ENCODE measurements around the gene SLC39A1.

The SLC39A1 gene

DNA sequence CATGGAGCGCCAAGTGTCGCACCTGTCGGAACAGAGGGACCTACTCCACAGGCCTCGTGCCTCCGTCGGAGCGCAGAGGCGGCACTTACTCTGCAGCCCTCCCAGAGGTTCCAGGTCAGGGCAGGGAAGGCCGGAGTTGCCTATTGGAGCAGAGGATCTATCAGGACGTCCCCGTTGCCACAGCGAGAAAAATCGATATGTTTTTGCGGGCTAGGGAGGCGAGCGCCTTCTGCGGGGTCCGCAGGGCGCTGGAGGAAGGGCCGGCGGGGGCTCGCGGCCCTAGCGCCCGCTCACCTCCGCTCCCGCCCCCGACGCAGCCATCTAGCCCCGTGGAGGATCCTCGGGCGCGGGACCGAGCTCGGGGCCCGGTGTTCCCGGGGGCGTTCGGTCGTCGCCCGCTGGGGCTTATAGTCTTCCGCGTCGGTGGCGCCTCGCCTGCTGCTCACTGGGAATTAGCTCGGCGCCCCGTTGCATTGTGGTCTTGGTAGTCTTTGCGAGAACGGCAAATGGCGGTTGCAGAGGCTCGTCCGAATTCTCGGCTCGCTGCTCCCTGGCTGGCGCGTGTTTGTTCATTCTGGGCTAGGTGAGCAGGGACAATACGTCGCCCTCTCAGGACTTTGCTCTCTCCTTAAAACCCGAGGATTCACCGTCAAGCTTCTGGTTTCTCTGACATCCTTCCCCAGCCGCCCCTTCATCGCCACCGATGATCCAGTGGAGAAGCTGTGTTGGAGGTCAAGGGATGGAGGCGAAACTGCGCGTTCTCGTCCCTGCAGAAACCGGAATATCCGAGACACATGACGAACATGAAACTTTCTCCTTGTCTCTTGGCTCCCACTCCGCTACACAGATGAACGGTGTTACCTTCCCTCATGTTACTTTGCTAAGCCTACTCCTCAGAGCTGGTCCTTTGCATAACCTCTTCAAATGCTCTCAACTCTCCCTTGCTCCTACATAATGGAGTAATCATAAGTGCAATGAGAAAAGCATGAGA is 14.2 kb upstream of the SLC39A1 start, which contains the start of gene JTB:
Gene JTB (minus strand): TSS at position 425 of the 991 bp plus-strand sequence. CDS start 422 bp downstream, at position 3.
- DNase-seq (ENCODE audit: low read depth in 2 of 2): peak; percentile 52 to 69

DNA sequence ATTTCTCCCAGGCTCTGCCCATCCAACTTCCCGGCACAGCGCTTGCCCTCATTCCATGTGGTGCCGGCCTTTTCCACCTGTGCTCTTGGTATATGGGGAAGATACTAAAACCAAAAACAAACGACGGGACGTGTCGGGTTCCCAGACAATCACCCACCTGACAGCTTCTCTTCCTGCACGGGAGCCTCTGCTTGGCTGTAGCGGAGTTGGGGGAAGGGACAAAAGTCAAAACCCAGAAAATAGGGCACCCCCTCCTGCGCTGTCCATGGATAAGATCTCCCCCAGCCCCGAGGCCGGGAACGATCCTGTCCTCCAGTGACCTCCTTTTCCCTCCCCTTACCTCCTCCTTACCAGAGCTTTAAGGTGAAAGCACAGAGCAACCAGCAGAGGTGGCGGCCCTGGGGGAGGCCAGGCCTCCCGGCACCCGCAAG is 13.5 kb upstream of the SLC39A1 start:
- no peak for DNase-seq (ENCODE audit: low read depth in 2 of 2)

DNA sequence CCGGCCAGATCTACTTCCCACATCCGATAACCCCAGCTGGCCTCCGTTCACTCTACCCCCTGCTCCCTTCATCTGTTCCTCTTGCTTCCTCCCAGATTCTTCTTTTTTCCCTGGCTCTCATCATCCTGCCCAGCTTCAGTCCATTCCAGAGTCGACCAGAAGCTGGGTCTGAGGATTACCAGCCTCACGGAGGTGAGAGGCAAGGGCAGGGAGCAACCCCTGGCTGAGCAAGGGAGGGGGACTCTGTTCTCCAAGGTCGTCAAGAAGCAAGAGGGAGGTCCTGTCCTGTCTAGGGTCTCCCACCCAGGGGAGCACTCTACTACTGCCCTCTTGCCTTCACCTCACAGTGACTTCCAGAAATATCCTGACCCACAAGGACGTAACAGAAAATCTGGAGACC is 10.2 kb upstream of the SLC39A1 start:
- no peak for DNase-seq (ENCODE audit: low read depth in 2 of 2)

DNA sequence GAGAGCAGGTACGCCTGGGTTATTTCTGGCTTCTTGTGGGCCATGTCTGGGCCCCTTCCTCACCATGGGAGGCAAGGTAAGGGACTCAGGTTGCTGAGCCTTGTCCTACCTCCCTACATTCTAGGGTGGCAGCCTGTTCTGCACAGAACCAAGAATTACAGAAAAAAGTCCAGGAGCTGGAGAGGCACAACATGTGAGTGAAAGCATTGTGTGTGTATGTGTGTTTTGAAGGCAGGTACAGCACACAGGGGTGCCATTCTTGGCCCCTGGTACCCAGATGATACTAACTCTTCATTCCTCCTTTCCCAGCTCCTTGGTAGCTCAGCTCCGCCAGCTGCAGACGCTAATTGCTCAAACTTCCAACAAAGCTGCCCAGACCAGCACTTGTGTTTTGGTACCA is 9.7 kb upstream of the SLC39A1 start:
- DNase-seq (ENCODE audit: low read depth in 2 of 2): no peak

DNA sequence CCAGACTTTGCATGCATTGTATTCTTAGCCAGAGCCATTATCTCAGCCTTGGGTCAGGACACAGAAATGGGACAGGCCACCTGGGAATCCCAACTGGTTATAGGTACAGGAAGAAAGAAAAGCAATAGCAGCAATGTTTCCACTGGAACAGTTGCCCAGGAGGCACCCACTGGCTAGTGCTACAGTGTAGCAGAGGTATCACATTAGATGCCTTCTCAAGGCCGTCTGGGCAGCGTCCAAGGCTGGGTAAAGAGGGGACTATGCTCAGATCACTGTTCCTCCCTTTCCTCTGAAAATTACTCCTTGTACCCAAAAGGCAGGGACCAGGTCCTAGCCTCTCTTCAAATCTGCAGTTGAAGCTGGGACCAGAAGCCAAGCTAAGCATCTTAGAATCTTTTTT is 7.0 kb upstream of the SLC39A1 start:
- DNase-seq (ENCODE audit: low read depth in 2 of 2): no peak

DNA sequence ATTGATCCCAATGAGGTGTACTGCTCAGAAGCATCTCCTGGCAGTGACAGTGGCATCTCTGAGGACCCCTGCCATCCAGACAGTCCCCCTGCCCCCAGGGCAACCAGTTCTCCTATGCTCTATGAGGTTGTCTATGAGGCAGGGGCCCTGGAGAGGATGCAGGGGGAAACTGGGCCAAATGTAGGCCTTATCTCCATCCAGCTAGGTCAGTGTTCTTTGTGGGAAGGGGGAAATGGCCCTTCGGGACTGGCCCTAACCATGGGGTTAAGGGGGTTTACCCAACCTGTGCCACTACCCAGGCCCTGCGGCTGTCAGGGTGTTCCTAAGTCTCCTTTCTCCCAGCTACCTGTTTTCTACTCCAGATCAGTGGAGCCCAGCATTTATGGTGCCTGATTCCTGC is 5.6 kb upstream of the SLC39A1 start:
- DNase-seq (ENCODE audit: low read depth in 2 of 2): no peak

DNA sequence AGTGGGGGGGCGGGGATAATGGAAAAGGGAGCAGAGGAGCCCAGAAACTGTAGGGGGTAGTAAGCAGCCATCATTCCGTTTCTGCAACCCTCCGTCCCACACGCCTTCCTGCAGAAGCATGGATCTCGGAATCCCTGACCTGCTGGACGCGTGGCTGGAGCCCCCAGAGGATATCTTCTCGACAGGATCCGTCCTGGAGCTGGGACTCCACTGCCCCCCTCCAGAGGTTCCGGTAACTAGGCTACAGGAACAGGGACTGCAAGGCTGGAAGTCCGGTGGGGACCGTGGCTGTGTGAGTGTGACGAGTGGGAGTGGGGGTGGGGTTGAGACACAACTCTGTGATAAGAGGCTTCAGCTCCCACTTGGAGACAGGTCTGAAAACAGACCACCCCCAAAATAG is 5.1 kb upstream of the SLC39A1 start:
- no peak for DNase-seq (ENCODE audit: low read depth in 2 of 2)

DNA sequence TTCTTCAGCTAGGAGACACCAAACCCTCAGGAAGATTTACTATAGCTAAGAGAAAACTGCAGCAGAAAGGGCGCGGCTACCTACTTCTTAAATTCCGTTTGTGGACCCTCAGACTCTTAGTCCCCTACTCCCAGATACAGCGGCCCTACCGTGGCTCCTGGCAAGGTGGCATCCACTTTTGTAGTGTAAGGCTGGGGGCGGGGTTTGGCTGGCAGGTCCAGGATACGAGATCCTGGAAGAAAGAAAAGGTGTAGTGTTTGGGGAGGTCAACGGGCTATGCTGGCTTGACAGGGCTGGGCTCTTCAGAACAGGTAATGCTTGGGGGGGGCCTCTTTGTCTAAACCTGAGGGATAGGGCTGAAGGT is 4.6 kb upstream of the SLC39A1 start:
- DNase-seq (ENCODE audit: low read depth in 2 of 2): no peak

DNA sequence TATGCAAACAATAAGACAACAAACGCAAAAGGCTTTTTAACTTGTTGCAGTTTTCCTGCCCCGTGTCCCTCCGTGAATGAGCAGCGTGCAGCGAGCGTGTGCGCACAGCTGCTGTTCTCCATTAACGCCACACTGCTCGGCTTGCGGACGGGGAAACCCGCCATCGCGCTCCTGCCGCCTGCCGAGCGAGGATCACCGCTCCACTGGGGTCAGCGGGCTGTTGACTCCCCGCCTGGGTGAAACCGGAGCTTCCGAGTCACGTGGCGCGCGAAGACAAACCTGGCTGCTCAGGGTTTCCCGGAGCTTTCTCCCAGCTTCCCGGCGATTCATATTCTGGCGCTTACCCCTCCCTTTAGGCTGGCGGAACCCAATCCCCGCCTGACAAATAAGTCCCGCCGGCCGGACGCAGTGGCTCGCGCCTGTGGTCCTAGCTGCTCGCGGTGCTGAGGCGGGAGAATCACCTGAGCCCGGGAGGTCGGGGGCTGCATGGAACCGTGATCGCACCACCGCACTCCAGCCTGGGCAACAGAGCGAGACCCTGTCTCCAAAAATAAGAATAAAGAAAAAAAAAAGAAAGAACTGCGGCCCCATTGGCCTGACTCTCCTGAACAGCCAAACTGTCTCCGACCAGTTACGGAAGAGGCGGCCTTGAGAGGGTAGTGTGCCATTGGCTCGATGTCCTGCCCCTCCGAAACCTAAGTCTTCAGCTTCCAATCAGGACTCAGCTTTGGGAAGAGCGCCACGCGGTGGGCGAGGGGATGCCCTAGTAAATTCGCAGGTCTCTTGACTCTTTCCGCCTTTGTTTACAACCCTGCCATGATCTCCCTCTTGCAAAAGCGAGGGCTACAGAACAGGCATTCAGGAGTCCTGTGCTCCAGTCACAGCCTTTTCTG is 4.0 kb upstream of the SLC39A1 start, which contains the start of gene CREB3L4:
Gene CREB3L4 (plus strand): TSS at position 796 of the 893 bp plus-strand sequence. CDS start 624 bp downstream, outside the sequence.
- peak; percentile 66 to 68 for DNase-seq (ENCODE audit: low read depth in 2 of 2)

DNA sequence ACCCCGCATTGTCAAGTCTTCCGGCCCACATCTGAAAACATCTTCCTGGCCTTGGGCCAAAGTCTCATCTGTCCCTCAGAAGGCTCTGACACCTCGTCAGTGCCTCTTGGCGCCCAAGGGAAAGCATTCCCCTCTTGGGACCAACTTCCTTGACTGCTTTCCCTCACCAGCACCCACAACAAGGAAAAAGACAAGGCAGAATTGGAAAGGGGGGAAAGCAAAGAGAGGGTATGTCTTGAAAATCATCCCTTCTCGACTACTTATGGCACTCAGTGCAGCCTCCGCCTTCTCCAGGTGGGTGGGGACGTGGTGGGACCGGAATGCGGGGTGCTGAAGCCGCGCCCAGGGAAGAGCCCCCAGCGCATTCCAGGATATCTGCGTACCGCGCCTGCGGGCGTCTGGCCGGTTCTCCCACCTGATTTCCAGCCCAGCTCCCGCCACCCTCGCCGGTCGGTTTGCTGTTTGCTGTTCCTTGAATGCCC is 554 bp upstream of the SLC39A1 start:
- no peak for DNase-seq (ENCODE audit: low read depth in 2 of 2)

DNA sequence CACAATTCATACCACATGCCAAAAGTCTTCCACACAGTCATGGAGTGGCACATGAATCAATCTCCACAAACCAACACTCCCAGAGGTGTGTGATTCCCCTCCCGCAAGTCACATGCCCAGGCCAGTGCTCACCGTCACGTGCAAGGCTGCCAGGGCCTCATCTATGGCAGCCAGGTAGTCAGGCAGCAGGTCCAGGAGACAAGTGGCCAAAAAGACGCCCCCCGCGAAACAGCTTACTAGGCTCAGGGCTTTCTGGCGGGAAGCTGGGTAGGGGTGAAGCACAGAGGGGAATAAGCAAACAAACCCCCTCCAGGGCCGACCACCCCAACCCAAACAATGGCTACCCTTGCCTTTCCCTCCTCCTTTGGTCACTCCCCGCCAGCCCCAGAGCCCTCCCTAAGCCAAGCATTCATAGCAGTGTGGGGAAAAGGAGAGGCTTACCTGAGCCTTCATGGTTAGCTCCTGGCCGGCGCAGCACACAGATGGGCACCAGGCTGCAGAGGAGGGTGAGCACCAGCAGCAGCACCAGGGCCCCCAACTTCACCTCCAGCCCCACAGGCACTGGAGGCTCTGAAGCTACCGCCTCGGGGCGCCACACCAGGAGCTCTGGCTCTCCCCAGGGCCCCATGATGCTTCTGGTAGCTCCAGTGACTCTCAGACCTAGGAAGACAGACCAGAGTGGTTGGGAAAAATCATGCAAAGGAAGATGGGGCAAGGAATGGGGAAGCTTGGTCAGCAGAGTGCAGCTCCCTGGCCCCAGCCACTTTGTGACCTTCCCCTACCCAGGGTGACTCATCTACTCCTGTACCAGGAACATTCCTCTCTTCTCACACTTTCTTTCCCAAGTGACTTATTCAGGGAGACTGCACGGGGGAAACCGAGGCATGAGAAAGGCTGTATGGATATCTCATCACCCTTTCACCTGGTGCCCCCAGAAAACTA is 978 bp downstream of the SLC39A1 start:
- DNase-seq (ENCODE audit: low read depth in 2 of 2): no peak

DNA sequence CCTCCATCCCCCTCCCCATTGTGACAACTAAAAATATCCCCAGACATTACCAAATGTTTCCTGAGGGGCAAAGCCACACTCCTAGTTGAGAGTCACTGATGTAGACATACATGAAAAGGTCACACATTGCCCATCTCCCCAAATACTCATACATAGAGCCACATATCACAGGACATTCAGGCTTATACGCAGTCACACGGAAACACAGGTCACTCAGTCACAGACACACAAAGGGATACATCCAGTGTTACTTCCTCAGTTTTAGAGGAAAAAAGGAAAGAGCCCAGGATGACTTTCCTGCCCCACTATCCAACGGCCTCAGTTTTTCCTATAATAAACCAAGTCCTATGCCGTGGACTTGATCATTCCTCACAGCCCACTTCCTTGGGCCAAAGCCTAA is 1.9 kb downstream of the SLC39A1 start:
- no peak for DNase-seq (ENCODE audit: low read depth in 2 of 2)

DNA sequence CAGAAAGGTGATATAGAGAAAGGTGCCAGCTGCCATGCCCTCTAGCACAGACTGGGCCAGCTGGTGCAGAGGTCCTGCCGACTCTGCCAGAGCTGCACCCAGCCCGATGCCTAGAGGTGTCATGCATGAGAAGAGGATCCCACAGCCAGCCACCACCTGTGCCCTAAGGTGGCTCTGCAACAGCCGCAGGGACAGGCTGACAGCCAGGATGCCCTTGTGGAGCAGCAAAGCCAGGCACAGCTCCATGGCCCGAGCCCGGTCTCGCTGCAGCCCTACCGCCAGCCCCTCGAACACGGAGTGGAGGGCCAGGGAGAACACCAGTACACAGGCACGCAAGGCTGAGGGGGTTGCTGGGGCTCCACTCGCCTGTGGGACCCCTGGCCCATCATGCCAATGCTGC is 3.1 kb downstream of the SLC39A1 start:
- DNase-seq (ENCODE audit: low read depth in 2 of 2): no peak

DNA sequence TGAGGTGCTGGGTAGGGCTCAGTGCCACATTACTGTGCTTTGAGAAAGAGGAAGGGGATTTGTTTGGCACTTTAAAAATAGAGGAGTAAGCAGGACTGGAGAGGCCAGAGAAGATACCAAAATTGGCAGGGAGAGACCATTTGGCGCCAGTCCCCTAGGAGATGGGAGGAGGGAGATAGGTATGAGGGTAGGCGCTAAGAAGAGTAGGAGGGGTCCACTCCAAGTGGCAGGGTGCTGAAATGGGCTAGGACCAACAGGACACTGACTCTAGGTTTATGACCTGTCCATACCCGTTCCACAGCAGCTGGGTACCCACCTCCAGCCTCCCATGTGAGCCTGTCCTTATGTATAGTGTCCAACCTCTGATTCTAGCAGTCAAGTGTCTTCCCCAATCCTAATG is 3.9 kb downstream of the SLC39A1 start:
- no peak for DNase-seq (ENCODE audit: low read depth in 2 of 2)

DNA sequence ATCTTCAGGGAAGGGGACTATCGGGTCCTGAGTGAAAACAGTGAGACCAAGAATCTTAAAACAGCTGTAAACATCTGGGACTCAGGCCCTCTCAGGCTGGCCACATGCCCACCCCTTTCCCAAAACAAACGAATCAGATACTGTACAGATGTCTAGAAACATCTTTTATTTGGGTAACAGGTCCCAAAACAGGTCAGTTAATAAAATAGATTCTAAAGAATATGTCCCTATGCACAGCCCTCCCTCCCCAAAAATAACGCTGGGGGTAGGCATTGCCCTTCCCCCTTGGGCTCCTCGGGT is 4.4 kb downstream of the SLC39A1 start:
- no peak for DNase-seq (ENCODE audit: low read depth in 2 of 2)

DNA sequence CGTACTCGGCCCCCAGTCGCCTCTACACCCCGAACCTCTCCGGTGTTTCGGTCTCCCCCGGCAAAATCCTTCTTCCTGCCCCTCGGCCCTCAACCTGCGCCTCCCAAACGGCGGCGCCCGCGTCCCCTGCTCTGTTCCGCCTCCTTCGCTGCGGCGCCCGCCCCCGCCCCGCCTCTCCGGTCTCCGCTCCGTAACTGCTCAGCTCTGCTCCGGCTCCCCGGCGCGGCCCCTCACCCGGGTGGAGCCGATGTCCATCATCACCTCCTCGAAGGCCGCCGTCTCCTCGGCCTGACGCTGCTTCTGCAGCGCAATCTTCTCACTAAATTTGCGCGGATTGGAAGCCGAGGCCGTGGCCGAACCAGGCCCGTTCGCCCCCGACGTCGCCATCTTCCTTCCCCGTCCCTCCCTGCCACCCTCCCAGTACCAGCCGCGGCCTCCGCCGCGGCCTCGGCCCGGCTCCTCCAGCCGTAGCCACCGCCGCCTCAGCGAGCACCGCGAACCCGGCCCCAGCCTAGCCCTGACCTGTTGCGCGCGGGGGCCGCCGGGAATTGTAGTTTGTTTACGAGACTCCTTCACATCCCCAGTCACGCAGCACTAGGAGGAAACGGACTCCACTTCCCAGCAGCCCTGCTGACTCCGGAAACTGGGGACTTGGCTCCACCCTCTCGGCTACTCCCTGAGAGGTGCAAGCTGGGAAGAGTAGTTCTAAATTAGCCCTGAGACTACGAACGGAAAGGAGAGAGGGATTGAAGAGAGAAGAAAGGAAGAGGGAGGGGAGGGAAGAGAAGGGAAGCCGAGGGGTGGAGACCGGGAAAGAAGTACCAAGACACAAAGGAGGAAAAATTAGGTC is 5.0 kb downstream of the SLC39A1 start, which contains the start of gene CRTC2:
Gene CRTC2 (minus strand): TSS at position 502 of the 850 bp plus-strand sequence. CDS start 115 bp downstream, at position 387.
- DNase-seq (ENCODE audit: low read depth in 2 of 2): peak; percentile 90 to 93

DNA sequence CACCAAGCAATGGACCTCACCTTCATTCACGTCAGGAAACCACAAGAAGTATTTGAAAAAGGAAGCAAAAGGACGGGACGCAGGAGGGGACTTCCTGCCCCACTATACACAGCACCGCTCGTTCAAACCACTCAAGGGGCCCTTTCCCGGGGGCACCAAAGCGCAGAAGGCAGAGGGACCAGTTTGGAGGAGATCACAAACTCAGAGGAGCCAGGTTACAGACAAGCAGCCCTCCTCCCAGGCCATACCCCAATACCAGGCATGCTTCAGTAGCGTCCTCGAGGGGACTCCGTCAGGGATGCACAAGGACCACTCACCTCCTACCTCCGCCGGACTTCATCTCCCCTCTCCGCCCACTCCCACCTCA is 5.6 kb downstream of the SLC39A1 start:
- DNase-seq (ENCODE audit: low read depth in 2 of 2): no peak

DNA sequence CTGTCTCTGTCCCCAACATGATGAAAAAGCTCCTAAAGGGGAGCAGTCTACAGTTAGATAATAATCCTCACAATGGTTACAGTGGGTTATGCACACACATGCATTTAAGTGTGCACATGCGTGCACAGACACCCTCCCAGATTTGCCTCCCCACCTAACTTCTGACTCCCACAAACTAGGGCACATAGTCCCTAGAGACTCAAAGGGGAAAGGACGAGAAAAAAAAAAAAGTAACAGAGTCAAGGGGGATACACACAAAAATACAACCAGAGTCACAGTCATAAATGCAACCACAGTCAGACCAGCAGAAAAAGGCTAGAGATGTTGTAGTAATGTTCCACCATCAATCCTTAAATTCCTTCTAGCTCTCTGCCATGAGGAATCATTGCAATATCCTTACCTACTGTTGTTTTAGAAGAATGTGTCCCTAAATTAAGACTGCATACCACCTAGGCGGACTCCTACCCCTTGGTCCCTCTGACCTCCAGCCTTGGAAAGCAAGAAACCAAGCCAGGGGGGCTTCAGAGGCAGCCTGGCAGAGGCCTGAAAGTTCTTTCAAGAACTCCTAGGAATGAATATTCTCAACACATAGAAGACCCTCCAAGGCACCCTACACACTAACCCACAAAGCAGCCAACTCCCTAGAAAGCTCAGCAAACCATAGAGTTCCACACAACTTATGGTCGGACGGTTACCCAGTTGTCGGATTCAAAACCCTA is 6.2 kb downstream of the SLC39A1 start:
- DNase-seq (ENCODE audit: low read depth in 2 of 2): no peak

DNA sequence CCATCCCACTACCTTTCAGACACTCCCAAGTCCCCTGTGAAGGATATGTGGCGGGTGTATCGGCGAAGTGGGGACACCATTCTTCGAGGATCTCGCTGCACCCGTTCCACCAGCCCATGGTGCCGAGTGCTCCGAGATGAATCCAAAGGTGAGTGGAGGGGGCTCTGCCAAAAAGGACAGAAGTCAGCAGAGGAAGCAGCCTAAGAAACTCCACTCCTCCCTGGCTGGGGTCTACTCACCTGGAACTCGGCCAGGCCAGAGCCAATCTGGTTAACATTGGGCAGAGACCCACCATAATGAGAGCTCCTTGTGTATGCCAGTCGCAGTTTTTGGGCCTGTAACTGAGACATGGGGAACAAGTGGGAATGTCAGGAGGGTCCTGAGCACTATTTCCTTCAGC is 8.5 kb downstream of the SLC39A1 start:
- DNase-seq (ENCODE audit: low read depth in 2 of 2): no peak
